HG02763 (cell line): ENCODE measurements around the gene OLA1.

Experiments used
- ATAC-seq: cut with Tn5 transposase; IDR thresholded peaks from one replicate; pipeline ENCODE4 v1.9.1; 2021; ENCODE audit warnings: mild to moderate bottlenecking, moderate library complexity; ENCODE audit not compliant: unreplicated experiment

Gene OLA1

DNA sequence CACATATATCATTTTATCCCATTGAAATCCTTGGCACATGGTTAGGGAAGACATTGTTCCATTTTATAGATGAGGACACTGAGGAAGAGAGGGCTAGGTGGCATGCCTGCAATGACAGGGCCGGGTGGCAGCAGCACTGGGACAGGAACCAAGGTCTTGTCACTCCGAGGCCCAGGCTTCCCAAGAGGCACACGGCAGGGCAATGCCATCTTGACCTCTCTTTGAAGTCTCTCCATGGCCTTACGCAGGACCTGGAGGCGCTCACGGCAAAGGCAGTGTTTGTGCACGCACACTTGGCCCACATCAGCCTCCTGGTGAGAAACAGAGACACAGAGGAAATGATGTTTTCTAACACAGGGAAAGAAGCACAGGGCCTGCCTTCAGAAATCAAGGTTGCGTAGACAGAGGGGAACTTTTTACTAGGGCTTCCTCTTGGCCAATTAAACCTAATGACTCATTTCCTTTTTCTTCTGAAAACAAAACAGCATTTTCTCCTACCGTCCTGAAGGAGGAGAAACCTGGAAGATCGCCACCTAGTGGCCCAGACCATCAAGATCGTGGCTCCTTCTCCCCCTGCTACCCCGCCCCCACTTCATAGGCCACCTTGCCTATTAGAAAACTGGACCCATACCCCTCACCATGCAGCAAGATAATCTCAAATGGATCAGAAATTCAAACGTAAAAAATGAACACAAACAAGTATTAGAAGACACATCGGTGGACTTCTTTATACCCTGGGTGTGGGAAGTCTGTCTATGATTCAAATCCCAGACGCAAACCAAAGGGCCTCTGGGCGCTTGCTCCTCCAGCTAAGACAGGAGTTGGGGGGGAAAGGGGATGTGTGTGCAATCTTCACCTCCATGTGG lies 208.5 kb downstream of the OLA1 start:
- peak; percentile 88 for ATAC-seq

GRCh38 chr2:174038462-174038861 lies 209.9 kb downstream of the OLA1 start:
- ATAC-seq: no peak

- ATAC-seq: no peak
Observed at GRCh38 chr2:174036825-174037224, 211.5 kb downstream of the OLA1 start.

DNA sequence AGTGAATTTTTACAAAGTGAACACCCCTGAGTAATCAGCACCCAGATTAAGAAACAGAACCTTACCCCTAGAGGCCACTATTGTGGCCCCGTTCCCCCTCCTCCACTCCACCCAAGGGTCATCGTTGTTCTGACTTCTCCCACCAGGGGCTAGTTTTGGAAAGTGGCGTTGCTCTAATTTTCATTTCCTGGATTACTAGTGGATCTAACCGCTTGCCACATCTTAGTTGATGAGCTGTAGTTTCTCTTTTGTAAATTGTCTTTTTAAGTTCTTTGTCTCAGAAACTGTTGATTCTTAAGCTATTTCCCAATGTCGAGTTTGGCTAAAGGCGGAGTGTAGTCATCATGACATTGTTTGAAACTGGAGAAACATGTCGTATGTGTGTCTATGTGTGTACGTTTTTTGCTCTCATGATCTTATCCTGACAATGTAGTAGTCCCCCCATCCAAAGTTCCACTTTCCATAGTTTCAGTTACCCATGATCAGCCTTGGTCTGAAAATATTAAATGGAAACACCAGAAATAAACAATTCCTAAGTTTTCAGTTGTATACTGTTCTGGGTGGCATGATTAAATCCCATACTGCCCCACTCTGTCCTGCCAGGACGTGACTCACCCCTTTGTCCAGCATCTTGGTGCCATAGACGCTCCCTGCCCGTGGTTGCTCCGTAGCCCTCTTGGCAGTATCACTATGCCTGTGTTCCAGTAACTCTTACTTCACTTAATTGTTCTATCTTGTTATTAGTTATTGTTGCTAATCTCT lies 212.2 kb downstream of the OLA1 start:
- ATAC-seq: no peak

DNA sequence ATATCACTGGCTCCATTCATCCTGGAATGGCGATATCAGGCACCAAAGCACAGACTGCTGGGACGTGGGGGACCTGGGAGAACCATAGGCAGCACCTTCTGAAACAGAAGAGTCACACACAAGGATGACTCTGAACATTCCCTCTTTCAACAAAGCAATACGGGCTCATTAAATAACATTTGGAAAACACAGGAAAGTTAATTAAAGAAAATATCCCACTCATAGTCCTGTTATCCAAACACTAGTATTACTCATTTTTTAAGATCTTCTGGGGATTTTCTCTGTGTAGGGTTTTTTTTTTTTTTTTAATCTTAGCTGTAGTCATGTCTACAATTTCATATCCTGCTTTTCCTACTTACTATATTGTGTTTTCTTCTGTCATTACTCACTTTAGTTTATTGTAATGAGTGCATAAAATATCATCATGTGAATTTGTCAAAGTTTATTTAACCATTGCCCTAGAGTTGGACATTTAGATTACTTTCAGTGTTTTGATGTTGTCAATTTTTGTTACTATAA lies 213.2 kb downstream of the OLA1 start:
- no peak for ATAC-seq

DNA sequence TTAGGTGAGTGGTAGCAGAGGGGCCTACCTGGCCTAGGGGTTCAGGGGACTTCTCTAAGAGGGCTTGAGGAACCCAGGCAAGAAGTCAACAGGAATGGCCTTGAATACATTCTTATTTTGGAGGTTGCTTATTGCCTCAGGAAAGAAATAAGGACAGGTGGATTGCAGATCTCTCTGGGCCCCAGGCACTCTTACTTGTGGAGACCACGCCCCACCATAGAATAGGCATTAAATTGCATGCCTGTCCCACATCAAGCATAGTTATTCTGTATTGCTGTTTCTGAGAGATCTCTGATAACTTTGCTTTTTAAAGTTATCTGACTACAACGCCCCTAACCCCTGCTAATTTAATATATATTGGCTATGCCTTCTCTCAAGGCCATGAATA lies 215.2 kb downstream of the OLA1 start:
- no peak for ATAC-seq

GRCh38 chr2:174031226-174031625 lies 217.1 kb downstream of the OLA1 start:
- ATAC-seq: no peak

- no peak for ATAC-seq
Observed at GRCh38 chr2:174028935-174029334, 219.4 kb downstream of the OLA1 start.

DNA sequence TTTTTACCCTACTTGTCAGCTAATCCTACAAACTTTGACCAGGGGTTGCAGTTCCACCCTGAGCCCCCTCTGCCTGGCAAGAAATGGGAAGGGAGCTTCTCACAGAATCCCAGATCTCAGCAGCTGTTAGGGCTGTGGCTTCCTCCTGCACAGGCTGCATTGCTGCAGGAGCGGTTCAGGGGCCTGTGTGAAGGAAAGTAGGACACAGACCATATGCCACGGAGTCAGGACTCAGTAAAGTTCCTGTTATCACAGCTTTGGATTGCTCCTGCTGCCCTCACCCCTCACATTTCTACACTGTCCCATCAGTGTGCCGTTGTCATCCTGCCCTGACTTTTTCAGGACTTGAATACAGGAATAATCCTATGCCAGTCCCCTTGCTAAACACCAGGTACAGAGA lies 220.4 kb downstream of the OLA1 start:
- ATAC-seq: no peak

GRCh38 chr2:174026122-174026845 lies 222.0 kb downstream of the OLA1 start:
- no peak for ATAC-seq

DNA sequence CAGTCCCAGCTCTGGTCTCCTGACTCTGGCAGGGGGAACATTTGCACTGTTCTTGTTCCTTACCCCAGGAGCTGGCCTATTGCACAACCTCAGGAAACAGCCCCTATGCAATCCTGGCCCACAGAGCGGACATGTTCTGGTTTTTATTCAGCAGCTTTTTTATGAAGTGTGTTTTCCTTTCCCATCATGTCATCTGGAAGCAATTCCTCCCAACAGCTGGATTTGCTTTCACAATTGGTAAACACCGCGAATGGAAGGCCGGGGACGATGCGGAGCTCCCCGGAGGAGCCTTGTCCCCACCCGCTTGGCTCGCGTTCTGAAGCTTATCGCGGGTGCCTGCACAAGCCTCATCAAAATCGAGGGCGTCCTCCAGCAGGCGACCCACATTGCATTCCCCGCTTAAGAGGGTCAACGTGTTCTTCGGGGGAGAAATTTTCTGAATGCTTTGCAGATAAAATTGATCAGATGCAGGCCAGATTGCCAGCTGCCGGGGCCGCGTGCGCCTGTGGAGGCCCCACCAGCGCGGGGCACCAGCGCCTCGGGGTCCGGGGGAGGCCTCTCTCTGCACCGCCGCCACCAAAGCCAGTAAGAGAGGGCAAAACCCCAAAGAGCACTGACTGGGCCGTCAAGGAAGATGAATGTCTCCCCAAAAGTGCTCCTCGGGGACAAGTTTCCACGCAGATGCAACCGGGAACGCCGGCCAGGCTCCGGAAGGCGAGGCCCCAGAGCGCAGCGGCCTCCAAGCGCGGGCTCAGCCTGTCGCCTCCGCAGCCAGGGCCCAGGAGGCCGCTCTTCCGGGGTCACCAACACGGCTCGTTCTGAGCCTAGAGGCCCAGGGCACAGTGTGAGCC lies 222.8 kb downstream of the OLA1 start:
- ATAC-seq: no peak

DNA sequence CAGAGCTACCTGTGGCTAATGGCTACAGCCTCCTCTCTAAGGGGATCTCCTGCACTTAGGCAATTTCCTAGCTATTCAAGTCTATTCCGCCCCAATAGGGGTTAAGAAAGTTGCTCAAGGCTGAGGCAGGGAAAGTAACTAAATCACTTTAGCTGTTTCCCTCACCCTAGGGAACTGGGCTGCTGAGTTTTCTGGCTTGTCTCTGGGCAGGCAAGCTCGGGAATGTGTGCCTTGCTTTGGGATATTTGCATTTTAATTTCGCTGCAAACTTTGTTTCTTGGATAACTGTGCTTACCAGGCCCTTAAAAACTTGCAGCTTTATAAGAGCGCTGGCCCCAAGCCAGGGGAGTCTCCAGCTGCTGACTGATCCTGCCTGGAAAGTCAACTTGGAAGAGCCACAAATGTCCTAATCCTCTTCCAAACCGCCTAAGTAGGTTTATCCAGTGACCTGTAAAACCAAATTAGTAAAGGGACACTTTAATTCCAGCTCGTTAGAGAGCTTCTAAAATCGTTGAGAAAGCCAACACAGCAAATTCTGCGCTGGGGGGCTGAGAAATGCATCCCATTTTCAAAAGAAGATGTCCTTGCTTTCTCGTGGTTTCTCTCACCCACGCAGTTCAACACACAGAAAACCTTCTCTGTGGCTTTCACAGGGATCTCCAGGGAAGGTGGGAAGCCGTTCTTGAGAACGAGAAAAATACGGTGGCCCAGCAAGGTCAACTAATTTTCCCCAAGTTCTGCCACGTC lies 223.6 kb downstream of the OLA1 start:
- no peak for ATAC-seq

DNA sequence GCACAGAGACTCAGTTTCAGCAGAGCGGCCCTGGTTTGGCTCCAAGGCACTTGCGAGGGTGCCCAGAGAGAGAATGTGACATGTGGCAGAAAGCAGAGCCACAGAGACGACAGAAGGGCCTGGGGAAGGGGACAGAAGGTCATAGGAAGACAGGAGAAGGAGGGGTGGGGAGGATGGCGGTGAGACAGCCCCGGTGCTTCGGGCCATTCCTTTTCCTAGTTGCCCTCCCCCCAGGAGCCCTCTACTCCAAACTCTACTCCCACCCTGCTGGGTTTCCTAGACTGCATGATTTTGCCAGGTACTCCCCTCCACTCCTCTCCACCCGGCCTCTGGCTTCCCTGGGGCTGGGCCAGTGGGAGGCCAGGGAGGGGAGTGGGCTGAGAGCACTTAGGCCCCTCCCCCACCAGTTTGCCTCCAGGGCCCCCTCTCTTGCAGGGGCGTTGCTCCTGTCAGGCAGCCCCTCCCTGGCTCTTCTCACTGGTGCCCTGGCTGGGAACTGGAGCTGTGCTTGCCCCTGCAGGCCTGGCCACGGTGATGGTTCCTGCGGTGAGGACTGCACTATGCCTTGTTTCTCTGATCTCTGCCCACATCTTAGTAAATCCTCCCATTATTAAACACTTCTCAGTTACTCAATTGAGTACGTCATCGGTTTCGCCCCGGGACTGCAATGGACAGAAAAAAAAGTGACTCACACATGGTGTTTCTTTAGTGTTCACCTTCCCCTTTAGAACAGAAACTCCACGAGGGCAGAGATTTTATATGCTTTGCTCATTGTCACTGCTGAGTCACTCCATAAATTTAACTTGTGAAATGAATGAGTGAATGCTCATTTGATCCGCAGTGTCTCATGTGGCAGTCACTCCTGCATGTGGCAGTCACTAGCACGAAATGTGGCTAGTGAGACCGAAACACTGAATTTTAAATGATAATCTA lies 224.5 kb downstream of the OLA1 start:
- ATAC-seq: no peak
